RCC 7860 (cell line): ENCODE results near the gene C2CD3.
"Not testable (repeated sequence)": the region's sequence is repeated elsewhere in the genome, so short reads cannot be mapped to it uniquely, and the experiment has no call there.

ENCODE experiments used
- DNase-seq: peaks from one replicate; pipeline ENCODE4 v3.0.0-alpha.2; 2015; ENCODE audit warnings: low spot score
- FAIRE-seq: peaks from 2 replicates; lab custom pipeline; 2012; peaks lifted over from hg19 to GRCh38; lab: Jason Lieb, UNC

The C2CD3 gene

GRCh38 chr11:74123008-74123448, 47.8 kb downstream of the C2CD3 start:
- no peak for DNase-seq

GRCh38 chr11:74121804-74122203, 49.0 kb downstream of the C2CD3 start:
- FAIRE-seq (no peak), DNase-seq (no peak)

More at GRCh38 chr11:74123008-74123448, 47.8 kb downstream of the C2CD3 start:
- no peak for FAIRE-seq

DNA sequence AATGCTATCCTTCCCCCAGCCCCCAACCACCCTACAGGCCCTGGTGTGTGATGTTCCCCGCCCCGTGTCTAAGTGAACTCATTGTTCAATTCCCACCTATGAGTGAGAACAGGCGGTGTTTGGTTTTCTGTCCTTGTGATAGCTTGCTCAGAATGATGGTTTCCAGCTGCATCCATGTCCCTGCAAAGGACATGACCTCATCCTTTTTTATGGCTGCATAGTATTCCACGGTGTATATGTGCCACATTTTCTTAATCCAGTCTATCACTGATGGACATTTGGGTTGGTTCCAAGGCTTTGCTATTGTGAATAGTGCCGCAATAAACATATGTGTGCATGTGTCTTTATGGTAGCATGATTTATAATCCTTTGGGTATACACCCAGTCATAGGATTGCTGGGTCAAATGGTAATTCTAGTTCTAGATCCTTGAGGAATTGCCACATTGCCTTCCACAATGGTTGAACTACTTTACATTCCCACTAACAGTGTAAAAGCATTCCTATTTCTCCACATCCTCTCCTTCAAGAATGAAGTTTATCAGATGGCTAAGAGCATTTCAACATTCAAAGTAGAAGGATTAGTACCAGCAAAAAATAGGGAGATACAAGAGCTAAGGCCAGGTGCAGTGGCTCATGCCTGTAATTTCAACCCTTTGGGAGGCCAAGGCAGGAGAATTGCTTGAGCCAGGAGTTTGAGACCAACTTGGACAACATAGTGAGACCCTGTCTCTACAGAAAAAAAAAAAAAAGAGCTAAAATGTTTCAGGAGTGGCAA, 50.4 kb downstream of the C2CD3 start:
- not testable (repeated sequence) for DNase-seq, FAIRE-seq

DNA sequence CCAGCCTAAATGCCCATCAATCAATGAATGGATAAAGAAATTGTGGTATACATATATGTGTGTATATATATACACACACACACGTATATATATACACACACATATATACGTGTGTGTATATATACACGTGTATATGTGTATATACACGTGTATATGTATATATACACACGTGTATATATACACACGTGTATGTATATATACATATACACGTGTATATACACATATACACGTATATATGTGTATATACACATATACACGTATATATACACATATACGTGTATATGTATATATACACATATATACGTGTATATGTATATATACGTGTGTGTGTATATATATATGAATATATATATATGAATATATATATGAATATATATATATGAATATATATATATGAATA, 54.1 kb downstream of the C2CD3 start:
- FAIRE-seq (peak; percentile 99), DNase-seq (no peak)

GRCh38 chr11:74112877-74113276, 57.9 kb downstream of the C2CD3 start:
- DNase-seq (no peak), FAIRE-seq (no peak)

DNA sequence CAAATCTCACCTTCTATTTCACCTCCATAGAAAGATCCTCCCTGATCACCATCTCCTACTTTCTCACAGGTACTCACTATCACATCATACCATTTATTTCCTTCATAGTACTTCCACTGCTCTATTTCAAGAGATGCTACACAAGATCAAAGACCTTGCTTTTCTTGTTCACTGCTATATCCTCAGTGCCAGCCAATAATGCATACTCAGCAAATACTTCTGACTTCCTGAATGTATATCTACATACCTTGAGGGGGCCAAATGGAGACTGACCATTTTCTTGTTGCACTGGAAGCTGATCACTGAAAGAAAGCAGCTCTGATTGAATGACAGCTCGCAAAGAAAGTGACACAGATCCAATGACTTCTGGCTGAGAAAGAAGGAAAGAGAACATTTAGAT, 64.7 kb downstream of the C2CD3 start:
- DNase-seq (no peak), FAIRE-seq (no peak)

- no peak for FAIRE-seq
- no peak for DNase-seq
Observed at GRCh38 chr11:74102321-74102720, 68.5 kb downstream of the C2CD3 start.

DNA sequence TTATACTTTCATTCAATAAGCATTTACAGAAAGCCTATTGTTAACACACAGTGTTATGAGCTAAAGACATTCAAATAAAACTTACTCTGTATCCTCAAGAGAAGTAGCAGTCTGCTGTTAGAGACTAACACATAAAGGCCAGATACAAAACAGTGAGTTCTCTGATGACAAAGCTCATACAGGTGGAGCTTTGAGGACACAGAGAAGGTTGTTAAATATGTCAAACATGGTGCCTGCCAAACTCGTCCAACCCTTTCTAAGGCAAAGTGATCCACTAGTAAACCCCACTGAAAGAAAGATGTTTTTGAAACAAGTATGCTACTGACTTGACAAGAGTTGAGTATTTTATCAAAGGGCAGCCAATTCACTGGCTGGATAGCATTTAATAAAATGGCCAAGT, 70.1 kb downstream of the C2CD3 start:
- DNase-seq = no peak
- FAIRE-seq = no peak

GRCh38 chr11:74100231-74100630, 70.6 kb downstream of the C2CD3 start:
- no peak for DNase-seq
- no peak for FAIRE-seq

- FAIRE-seq (no peak), DNase-seq (no peak)
Observed at GRCh38 chr11:74097686-74098237, 73.0 kb downstream of the C2CD3 start.

GRCh38 chr11:74094393-74094792, 76.4 kb downstream of the C2CD3 start:
- no peak for FAIRE-seq

GRCh38 chr11:74092425-74092824, 78.4 kb downstream of the C2CD3 start:
- FAIRE-seq = no peak
- no peak for DNase-seq

More at GRCh38 chr11:74094393-74094792, 76.4 kb downstream of the C2CD3 start:
- DNase-seq = no peak

- DNase-seq (no peak), FAIRE-seq (no peak)
Observed at GRCh38 chr11:74091549-74091948, 79.3 kb downstream of the C2CD3 start.

DNA sequence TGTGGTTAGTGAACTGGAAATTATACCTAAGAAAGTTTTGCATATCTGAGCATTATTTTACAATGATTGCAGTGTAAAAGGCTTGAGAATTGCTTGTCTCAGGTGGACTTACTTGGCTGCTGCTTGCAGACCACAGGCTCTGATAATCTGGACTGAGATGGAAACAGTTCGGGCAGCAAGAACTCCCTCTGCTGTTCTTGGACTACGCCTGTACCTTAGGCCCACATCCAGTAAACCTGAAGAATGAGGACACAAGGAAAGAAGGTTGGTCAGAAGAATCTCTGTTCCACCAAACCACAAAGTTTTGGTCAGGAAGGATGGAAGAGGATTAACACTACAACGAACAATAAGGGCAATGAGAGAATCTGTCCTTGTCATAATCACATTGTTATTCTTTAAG, 80.1 kb downstream of the C2CD3 start:
- FAIRE-seq = no peak
- peak; percentile 5 for DNase-seq

DNA sequence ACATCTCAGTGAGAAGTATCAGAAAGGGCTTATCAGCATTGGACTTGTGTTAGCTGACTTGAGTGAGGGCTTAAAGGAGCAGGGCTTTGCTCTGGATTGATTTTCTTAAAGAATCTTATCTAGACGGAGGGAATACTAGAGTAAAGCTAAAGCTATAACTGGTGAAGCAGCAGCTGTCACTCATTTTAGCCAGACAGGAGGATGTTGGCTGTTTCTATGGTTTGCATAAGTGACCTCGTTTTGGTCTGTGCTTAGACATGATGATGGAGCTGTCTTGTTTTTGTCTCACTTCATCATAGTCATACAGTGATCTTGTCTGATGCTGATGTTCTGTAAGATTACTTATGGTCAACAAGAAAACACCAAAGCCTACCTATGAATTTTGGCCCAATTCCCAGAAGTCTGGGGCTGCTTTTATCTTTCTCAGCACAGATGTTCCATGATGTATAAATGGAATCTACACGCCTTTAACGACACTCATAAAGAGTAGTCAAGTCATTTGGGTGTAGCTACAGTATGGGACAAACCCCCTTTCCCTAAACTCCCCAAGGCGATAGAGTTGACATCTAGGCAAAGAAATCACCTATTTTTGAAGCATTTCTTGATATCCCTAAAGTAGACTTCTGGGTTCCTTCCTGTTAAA, 84.4 kb downstream of the C2CD3 start:
- FAIRE-seq (no peak), DNase-seq (no peak)

- FAIRE-seq (no peak), DNase-seq (peak; percentile 11)
Observed at GRCh38 chr11:74085542-74085892, 85.3 kb downstream of the C2CD3 start.

DNA sequence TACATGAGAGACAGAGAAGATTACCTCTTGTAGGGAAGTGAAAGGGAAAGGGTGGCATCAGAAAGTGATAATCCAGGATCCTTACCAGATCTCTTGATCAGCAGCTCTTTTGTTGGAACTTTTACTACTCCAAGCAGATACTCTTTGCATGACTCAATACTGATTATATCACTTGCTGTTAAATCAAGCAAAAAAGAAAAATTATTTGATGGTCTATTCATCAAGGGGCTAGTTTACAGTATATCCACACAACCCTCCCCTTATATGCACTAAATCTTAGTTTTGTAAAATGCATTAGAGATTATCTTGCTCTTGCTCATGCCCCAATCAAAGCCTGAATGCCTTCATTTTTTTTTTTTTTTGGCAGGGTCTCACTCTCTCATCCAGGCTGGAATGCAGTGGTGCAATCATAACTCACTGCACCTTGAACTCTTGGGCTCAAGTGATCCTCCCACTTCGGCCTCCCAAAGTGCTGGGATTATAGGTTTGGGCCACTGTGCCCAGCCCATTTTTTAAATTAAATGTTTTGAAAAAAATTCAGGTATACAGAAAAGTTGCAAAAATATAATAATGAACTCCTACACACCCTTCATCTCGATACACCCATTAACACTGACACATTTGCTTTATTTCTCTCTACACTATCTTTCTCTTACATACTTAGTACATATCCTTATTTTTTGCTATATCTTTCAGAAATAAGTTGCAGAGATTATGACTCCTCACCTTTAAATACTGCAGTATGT, 85.8 kb downstream of the C2CD3 start:
- FAIRE-seq (no peak), DNase-seq (peak; percentile 48)

DNA sequence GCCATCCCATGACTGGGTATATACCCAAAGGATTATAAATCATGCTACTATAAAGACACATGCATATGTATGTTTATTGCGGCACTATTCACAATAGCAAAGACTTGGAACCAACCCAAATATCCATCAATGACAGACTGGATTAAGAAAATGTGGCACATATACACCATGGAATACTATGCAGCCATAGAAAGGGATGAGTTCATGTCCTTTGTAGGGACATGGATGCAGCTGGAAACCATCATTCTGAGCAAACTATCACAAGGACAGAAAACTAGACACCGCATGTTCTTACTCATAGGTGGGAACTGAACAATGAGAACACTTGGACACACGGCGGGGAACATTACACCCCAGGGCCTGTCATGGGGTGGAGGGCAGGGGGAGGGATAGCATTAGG, 86.9 kb downstream of the C2CD3 start:
- not testable (repeated sequence) for DNase-seq, FAIRE-seq

- no peak for DNase-seq
- no peak for FAIRE-seq
Observed at GRCh38 chr11:74081428-74081827, 89.4 kb downstream of the C2CD3 start.

GRCh38 chr11:74077193-74077592, 93.6 kb downstream of the C2CD3 start:
- FAIRE-seq (no peak), DNase-seq (no peak)

DNA sequence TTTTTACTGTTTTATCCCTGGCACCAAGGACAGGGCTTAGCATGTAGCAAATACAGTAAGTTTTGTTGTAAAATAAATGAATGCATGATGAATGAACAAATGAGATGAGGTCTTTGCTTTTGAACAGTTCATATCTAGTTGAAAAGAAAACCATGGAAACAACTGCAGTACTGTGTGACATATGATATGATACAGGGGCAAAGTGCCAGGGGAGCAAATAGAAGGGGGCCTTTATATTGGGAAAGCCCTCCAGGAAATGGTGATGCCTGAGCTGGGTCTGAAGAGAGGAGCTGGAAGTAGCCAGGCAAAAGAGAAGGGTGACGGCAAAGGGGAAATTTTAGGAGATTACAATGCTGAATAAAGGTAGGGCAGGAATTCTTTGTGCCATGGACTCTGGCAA, 98.1 kb downstream of the C2CD3 start:
- FAIRE-seq (no peak), DNase-seq (no peak)
